ENCODE measurements around the gene PRKAR2A.
"Not testable (repeated sequence)": the region's sequence is repeated elsewhere in the genome, so short reads cannot be mapped to it uniquely, and the experiment has no call there.

PRKAR2A gene

GRCh38 chr3:48837163-48837562, 10.5 kb downstream of the PRKAR2A start:
- H3K4me3 ChIP-seq (ENCODE audit: low read length): no peak overlapping the region
- no peak for DNase-seq (ENCODE audit: low read depth)
- TF ChIP-seq CTCF (conservative IDR thresholded peaks at IDR 0.05; ENCODE audit: low read depth, low read length): no peak

GRCh38 chr3:48835650-48836366, 11.9 kb downstream of the PRKAR2A start:
- H3K4me3 ChIP-seq (ENCODE audit: low read length): no peak overlapping the region
- no peak for DNase-seq (ENCODE audit: low read depth)
- no peak for TF ChIP-seq CTCF (conservative IDR thresholded peaks at IDR 0.05; ENCODE audit: low read depth, low read length)

- TF ChIP-seq CTCF (conservative IDR thresholded peaks at IDR 0.05; ENCODE audit: low read depth, low read length): no peak
- no peak for DNase-seq (ENCODE audit: low read depth)
- no peak overlapping the region for H3K4me3 ChIP-seq (ENCODE audit: low read length)
Observed at GRCh38 chr3:48832684-48833083, 15.0 kb downstream of the PRKAR2A start.

GRCh38 chr3:48830715-48831114, 17.0 kb downstream of the PRKAR2A start:
- H3K4me3 ChIP-seq (ENCODE audit: low read length): no peak overlapping the region
- no peak for TF ChIP-seq CTCF (conservative IDR thresholded peaks at IDR 0.05; ENCODE audit: low read depth, low read length)
- DNase-seq (ENCODE audit: low read depth): no peak

- not testable (repeated sequence) for DNase-seq (ENCODE audit: low read depth); H3K4me3 ChIP-seq (ENCODE audit: low read length)
Observed at GRCh38 chr3:48829525-48829924, 18.1 kb downstream of the PRKAR2A start.

- not testable (repeated sequence) for H3K4me3 ChIP-seq (ENCODE audit: low read length); DNase-seq (ENCODE audit: low read depth)
Observed at GRCh38 chr3:48827874-48828273, 19.8 kb downstream of the PRKAR2A start.

- TF ChIP-seq CTCF (conservative IDR thresholded peaks at IDR 0.05; ENCODE audit: low read depth, low read length): no peak
- no peak overlapping the region for H3K4me3 ChIP-seq (ENCODE audit: low read length)
- DNase-seq (ENCODE audit: low read depth): peak; percentile 45
Observed at GRCh38 chr3:48826451-48826850, 21.2 kb downstream of the PRKAR2A start.

GRCh38 chr3:48820612-48821324, 26.9 kb downstream of the PRKAR2A start:
- no peak for DNase-seq (ENCODE audit: low read depth)
- TF ChIP-seq CTCF (conservative IDR thresholded peaks at IDR 0.05; ENCODE audit: low read depth, low read length): no peak
- no peak overlapping the region for H3K4me3 ChIP-seq (ENCODE audit: low read length)
